Neutrophil (primary cell): ENCODE measurements around the gene ROR2.

Experiments used
- H3K27ac ChIP-seq: fragments of 200-600 bp; sonication (generic); 2 replicates; pipeline ENCODE4 v1.5.1; 2016; ENCODE audit warnings: mild to moderate bottlenecking, moderate library complexity
- H3K27me3 ChIP-seq: fragments of 200-600 bp; sonication (generic); 2 replicates; pipeline ENCODE4 v1.6.0; 2016; ENCODE audit warnings: mild to moderate bottlenecking
- H3K36me3 ChIP-seq: fragments of 200-600 bp; sonication (generic); 2 replicates; pipeline ENCODE4 v1.5.1; 2017
- H3K4me1 ChIP-seq, 2 experiments: fragments of 200-600 bp in 1 of 2; sonication (generic) in 1 of 2; 1 replicate in 1 of 2; 2 replicates in 1 of 2; pipeline versions ENCODE4 v1.5.1 to v1.6.1; 2013 to 2016; ENCODE audit warnings: low read depth in 1 of 2, low read length in 1 of 2, mild to moderate bottlenecking in 1 of 2, moderate library complexity in 1 of 2; ENCODE audit not compliant: control insufficient read depth in 1 of 2, insufficient read depth in 1 of 2
- H3K4me3 ChIP-seq, 2 experiments: fragments of 200-600 bp in 1 of 2; sonication (generic) in 1 of 2; 1 replicate in 1 of 2; 2 replicates in 1 of 2; pipeline ENCODE4 v1.5.1; 2013 to 2016; ENCODE audit warnings: low read depth in 1 of 2, low read length in 1 of 2, mild to moderate bottlenecking in 1 of 2, moderate library complexity in 1 of 2
- H3K9me3 ChIP-seq: fragments of 200-600 bp; sonication (generic); 2 replicates; pipeline ENCODE4 v1.5.1; 2016
- TF ChIP-seq, protein P1 (sequence below): fragments of 200-600 bp; sonication (generic); IDR thresholded peaks from 2 replicates; pipeline ENCODE4 v1.5.1; 2016; ENCODE audit warnings: antibody characterized with exemption

ROR2 gene

DNA sequence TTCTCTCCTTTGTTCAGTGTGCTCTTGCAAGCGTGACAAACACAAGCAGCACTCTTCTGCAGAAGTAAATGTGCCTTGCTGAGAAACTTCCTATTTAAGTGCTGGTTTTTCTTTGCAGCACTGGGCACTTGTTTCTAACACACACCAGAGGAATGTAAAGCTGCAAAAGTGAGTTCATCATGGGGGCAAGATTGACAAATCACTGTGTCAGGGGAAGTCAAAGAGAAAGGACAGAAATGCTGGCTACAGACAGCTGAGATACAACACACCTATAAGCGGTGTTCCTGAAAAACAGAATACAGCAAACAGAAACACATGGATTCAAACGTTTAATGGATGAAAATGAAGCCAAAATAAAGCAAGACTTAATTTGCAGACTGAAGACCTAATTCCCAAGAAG lies 19.6 kb downstream of the ROR2 start:
- no peaks in the 10 kb centered on the region for H3K36me3 ChIP-seq
- H3K4me1 ChIP-seq: no peaks in the 10 kb centered on the region
- H3K9me3 ChIP-seq: peaks cover 7% of the 10 kb centered on the region
- no peak overlapping the region for H3K4me3 ChIP-seq
- H3K27me3 ChIP-seq: no peaks in the 10 kb centered on the region
- H3K27ac ChIP-seq: no peak overlapping the region
- TF ChIP-seq, protein P1, sequence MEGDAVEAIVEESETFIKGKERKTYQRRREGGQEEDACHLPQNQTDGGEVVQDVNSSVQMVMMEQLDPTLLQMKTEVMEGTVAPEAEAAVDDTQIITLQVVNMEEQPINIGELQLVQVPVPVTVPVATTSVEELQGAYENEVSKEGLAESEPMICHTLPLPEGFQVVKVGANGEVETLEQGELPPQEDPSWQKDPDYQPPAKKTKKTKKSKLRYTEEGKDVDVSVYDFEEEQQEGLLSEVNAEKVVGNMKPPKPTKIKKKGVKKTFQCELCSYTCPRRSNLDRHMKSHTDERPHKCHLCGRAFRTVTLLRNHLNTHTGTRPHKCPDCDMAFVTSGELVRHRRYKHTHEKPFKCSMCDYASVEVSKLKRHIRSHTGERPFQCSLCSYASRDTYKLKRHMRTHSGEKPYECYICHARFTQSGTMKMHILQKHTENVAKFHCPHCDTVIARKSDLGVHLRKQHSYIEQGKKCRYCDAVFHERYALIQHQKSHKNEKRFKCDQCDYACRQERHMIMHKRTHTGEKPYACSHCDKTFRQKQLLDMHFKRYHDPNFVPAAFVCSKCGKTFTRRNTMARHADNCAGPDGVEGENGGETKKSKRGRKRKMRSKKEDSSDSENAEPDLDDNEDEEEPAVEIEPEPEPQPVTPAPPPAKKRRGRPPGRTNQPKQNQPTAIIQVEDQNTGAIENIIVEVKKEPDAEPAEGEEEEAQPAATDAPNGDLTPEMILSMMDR: no peak

DNA sequence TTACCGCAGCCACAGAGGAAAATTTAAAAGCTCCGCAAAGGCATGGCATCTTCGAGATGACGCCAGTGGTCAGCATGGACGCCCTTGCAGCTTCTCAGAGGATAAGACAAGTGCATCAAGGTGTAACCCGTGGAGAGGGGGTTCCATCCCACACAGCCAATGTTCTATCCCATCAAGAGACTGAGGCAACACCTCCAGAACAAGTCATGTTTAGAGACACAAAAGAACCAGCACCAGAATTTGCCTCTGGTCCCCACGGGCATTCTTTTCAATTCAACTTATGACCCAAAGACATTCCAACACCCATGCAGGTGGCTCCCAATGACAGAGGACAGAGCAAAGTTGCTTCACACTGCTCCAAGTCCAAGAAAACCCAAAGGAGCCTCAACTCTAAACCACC lies 20.7 kb downstream of the ROR2 start:
- H3K4me1 ChIP-seq: no peaks in the 10 kb centered on the region
- H3K36me3 ChIP-seq: no peaks in the 10 kb centered on the region
- no peak overlapping the region for H3K27ac ChIP-seq
- TF ChIP-seq, protein P1: no peak
- H3K27me3 ChIP-seq: no peaks in the 10 kb centered on the region
- H3K4me3 ChIP-seq: no peak overlapping the region
- peaks cover 7% of the 10 kb centered on the region for H3K9me3 ChIP-seq

DNA sequence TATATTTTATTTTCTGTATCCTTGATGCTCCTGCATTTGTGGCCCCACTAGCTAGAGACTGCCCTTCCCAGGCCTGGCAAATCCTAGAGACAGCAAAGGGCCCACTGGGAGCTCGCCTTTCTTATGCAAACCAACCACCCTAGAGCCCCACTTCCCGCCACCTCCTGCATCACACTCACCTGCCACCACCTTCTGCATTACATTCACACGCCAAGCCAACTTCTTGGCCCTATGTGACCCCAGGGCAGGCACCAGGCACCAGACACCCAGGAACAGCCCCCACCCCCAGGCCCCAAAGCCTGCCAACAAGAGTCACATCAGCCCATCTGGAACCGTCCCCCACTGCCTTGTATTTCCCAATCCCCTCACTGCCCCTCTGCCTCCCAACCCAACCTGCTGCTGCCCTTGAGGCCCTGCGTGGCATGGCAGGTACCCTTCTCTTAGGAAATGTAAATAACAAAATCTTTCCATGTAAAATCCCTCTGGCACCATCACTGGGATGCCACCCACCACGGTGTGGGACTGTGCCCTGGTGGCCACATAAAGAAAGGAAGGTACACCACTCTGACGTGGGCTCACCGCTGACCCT lies 22.0 kb downstream of the ROR2 start:
- Histone ChIP-seq H3K27ac (no peak overlapping the region), H3K4me3 (no peak overlapping the region), H3K4me1 (no peaks in the 10 kb centered on the region), H3K9me3 (peaks cover 7% of the 10 kb centered on the region), H3K27me3 (no peaks in the 10 kb centered on the region), H3K36me3 (no peaks in the 10 kb centered on the region)
- TF ChIP-seq, protein P1: no peak

DNA sequence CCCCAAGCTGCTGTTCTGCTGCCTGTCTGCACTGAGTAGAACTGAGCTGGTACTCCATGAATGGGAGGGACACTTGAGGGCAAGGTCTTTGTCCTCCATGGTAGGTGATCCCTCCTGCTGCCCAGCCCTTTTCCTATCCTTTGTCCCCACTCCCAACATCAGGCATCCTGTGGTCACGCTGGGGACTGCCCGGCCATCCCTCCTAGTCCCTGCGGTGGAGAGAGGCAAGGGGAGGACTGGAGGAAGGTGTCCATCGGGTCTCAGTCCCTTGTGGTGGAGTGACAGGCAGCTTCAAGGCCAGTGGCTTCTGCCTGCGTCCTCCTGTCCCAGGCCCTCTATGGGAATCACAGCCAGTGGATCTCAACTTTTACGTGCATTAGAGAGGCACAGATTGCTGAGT lies 25.9 kb downstream of the ROR2 start:
- Histone ChIP-seq H3K4me1 (no peaks in the 10 kb centered on the region), H3K27me3 (peaks cover under 1% of the 10 kb centered on the region), H3K9me3 (no peaks in the 10 kb centered on the region), H3K27ac (no peak overlapping the region), H3K36me3 (no peaks in the 10 kb centered on the region), H3K4me3 (no peak overlapping the region)
- TF ChIP-seq, protein P1: no peak

DNA sequence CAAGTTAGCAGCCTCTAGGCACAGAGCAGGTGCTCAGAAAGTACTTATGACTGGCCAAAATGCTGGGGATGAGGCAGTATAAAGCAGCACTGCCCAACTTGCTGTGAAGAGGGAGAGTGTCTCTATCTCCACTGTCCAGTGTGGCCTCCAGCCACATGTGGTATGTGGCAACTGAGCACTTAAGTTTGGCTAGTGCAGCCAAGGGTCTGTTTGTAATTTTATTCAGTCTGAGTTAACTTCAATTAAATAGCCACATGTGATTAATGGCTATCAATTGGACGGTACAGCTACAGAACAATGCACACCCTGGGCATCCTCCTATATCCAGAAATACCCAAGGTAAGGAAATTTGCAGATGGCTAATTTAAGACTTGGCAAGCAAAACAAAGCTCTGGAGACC lies 26.9 kb downstream of the ROR2 start:
- H3K9me3 ChIP-seq: no peaks in the 10 kb centered on the region
- H3K4me1 ChIP-seq: no peaks in the 10 kb centered on the region
- peaks cover 7% of the 10 kb centered on the region for H3K27me3 ChIP-seq
- no peak overlapping the region for H3K27ac ChIP-seq
- H3K36me3 ChIP-seq: no peaks in the 10 kb centered on the region
- H3K4me3 ChIP-seq: no peak overlapping the region
- TF ChIP-seq, protein P1: no peak

DNA sequence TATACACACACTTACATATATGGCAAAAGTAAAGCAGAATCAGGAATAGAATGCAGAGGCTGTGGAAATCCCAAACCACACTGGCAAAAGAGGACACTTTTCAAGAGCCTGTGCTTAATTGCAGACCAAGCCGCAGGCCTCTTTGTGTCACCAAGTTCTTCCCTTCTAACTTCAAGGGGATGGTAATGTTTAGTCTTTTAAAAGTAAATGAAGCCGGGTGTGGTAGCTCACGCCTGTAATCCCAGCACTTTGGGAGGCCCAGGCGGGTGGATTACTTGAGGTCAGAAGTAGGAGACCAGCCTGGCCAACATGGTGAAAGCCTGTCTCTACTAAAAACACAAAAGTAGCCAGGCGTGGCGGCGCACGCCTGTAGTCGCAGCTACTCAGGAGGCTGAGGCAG lies 28.7 kb downstream of the ROR2 start:
- H3K9me3 ChIP-seq: no peaks in the 10 kb centered on the region
- TF ChIP-seq, protein P1: no peak
- no peak overlapping the region for H3K4me3 ChIP-seq
- H3K27ac ChIP-seq: no peak overlapping the region
- no peaks in the 10 kb centered on the region for H3K36me3 ChIP-seq
- H3K4me1 ChIP-seq: no peaks in the 10 kb centered on the region
- peaks cover 13% of the 10 kb centered on the region for H3K27me3 ChIP-seq
